22Rv1 (cell line): ENCODE results near the gene ZNF317.
A peak's percentile ranks its signal among the peaks of the same experiment; 100 is the strongest.

ENCODE experiments used
- H3K27ac ChIP-seq: fragments of 450-650 bp; 2 replicates; pipeline ENCODE4 v1.5.1; 2017
- ZFX ChIP-seq: fragments of 450-650 bp; IDR thresholded peaks from 2 replicates; pipeline ENCODE4 v1.6.1; 2017; ENCODE audit warnings: antibody characterized with exemption, borderline replicate concordance
- TF ChIP-seq, protein P1 (sequence below): fragments of 450-650 bp; IDR thresholded peaks from 2 replicates; pipeline ENCODE4 v1.5.1; 2017; ENCODE audit warnings: mild to moderate bottlenecking

ZNF317 gene

DNA sequence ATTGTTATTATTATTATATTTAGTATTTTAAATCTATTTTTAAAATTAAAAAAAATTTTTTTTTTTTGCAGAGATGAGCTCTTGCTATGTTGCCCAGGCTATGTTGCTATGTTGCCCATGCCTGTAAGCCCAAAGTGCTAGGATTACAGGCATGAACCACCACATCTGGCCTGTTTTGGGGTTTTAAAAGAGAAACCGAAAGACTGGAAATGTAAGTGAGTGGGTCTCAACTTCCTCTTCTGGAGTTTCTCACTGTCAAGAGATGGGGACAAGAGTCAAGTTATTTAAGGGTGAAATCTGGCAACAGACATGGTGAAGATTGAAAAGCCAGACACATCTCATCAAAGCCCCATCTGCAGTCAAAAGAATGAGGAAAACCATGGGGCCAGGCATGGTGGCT lies 9.2 kb upstream of the ZNF317 start:
- H3K27ac ChIP-seq = no peak overlapping the region
- TF ChIP-seq, protein P1, sequence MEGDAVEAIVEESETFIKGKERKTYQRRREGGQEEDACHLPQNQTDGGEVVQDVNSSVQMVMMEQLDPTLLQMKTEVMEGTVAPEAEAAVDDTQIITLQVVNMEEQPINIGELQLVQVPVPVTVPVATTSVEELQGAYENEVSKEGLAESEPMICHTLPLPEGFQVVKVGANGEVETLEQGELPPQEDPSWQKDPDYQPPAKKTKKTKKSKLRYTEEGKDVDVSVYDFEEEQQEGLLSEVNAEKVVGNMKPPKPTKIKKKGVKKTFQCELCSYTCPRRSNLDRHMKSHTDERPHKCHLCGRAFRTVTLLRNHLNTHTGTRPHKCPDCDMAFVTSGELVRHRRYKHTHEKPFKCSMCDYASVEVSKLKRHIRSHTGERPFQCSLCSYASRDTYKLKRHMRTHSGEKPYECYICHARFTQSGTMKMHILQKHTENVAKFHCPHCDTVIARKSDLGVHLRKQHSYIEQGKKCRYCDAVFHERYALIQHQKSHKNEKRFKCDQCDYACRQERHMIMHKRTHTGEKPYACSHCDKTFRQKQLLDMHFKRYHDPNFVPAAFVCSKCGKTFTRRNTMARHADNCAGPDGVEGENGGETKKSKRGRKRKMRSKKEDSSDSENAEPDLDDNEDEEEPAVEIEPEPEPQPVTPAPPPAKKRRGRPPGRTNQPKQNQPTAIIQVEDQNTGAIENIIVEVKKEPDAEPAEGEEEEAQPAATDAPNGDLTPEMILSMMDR = no peak
- no peak for TF ChIP-seq ZFX

DNA sequence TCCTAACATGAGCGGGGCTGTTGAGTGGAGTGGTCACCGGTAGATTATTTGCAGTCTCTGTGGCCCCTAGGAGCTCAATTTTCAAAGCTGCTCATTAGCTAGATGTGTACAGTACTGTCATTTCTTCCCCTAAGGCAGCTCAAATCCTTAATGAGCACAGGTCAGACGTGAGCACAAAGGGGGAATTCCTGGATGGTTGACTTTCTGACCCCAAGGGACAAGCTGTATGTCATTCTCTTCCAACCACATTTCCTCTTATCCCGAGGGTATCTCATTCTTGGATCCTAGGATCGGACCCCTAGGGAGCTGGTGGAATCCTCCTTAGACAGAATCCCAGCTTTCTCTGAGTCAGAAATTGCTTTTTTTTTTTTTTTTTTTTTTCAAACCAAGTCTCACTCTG lies 7.8 kb upstream of the ZNF317 start:
- TF ChIP-seq, protein P1 = no peak
- no peak for TF ChIP-seq ZFX
- no peak overlapping the region for H3K27ac ChIP-seq

DNA sequence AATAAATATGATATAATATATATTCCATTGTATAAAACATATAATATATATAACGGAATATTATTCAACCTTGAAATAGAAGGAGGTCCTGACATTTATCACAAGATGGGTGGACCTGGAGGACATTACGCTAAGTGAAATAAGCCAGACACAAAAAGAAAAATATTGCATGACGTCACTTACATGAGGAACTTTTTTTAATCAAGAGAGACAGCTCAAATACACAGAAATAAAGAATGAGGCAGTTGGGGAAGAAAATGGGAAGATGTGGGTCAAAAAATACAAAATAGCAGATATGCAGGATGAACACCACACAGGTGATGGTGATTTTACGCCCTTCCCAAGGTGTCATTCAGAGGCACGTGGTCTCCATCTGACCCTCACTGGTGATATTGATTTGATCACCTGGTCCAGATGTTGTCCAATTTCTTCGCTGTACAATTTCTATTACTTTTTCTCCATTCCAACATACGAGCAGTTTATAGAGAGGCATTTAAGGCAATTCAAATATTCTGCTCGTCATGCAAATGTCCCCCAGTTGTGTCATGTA lies 513 bp upstream of the ZNF317 start:
- peak overlapping the region; percentile 59 for H3K27ac ChIP-seq
- TF ChIP-seq ZFX = no peak
- TF ChIP-seq, protein P1 = no peak

DNA sequence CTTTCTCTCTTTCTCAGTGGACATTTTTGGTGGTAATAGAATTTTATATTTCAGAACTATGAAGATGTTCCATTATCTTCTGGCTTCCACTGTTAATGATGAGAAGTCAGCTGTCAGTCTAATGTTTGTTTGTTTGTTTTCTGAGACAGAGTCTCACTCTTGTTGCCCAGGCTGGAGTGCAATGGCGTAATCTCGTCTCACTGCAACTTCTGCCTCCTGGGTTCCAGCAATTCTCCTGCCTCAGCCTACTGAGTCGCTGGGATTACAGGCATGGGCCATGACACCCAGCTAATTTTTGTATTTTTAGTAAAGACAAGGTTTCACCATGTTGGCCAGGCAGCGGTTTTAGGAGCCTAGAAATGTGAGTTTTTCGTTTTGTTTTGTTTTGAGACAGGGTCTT lies 4.7 kb downstream of the ZNF317 start:
- no peak overlapping the region for H3K27ac ChIP-seq
- TF ChIP-seq ZFX = no peak
- TF ChIP-seq, protein P1 = no peak

DNA sequence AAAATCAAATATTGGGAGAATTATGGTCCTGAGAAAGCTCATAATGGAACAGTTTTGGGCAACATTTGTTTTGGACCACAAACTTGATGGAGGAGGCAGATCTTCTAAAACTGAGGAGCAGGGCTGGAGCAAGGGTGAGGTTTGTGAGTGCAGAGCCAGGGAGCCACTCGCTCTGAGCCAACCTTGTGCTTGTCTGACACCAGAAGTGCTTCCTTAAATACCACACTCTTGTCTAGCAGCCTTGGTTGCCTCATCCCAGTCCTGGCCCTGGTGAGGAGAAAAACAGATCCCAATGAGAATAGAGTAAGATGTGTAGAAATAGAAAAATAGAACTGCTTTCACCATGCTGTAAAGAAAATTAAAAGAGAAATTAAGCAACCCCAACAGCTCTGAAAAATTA lies 6.7 kb downstream of the ZNF317 start:
- TF ChIP-seq, protein P1 = no peak
- no peak for TF ChIP-seq ZFX

DNA sequence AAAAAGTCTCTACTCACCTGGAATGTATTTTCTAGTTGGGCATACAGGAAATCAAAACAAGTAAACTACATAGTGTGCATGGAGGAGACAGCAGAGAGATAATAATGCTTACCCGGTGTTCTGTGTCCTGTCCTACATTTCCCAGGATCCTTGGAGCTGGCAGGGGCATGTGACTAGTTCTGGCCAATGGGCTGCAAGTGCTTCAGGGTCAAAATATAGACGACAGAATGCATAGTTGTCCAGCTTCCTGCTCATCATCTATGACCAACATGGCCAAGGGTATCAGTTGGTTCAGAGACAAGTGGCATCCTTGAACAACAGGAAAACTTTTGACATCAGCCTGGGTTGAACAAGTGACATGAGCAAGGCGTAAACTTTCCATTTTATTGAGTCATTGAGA lies 8.5 kb downstream of the ZNF317 start:
- H3K27ac ChIP-seq = no peak overlapping the region
- TF ChIP-seq ZFX = no peak
- TF ChIP-seq, protein P1 = no peak

More for the DNA sequence above, 6.7 kb downstream of the ZNF317 start:
- H3K27ac ChIP-seq = no peak overlapping the region

DNA sequence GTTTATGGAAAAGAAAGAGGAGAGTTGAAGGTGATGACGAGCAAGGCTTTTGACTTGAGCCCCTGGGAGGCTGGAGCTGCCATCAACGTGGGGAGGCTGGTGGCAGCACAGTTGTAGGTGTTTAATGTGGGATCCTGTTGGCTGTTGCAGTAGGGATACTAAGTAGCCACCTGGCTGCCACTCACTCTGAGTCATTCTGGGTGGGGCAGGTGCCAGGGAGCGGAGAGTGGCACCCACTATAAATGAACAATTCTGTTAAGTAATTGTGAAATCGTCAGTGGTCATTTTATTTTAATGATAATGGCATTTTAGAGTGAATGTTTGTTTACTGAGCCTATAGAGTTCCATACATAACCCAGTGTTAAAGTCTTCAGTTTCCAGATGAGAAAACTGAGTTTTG lies 9.8 kb downstream of the ZNF317 start:
- TF ChIP-seq ZFX = no peak
- TF ChIP-seq, protein P1 = no peak
- no peak overlapping the region for H3K27ac ChIP-seq
